ENCODE results near the gene SLC5A11.
A peak's percentile ranks its signal among the peaks of the same experiment; 100 is the strongest.
"Not testable (repeated sequence)": the region's sequence is repeated elsewhere in the genome, so short reads cannot be mapped to it uniquely, and the experiment has no call there.

The SLC5A11 gene

GRCh38 chr16:24863582-24864437 lies 18.0 kb downstream of the SLC5A11 start:
- DNase-seq, result no peak

GRCh38 chr16:24869033-24869432 lies 23.3 kb downstream of the SLC5A11 start:
- DNase-seq, result no peak

DNA sequence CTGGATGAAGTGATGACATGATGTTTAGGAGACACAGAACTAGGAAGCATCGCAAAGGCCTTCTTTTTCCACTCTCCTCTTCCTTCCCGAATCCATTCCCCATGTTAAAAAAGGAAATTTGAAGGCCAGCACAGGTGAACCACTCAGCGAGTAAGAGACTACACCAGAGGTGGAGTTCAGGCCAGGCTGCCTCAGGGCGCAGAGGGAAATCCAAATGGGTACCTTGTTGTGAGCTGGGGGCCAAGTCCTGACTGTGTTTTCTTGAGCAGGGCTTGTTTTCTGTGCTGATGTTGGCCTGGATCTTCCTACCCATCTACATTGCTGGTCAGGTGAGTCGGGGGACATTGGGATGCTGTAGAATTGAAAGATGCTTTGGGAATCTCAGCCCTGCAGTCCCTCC lies 26.1 kb downstream of the SLC5A11 start:
- DNase-seq, result no peak

DNA sequence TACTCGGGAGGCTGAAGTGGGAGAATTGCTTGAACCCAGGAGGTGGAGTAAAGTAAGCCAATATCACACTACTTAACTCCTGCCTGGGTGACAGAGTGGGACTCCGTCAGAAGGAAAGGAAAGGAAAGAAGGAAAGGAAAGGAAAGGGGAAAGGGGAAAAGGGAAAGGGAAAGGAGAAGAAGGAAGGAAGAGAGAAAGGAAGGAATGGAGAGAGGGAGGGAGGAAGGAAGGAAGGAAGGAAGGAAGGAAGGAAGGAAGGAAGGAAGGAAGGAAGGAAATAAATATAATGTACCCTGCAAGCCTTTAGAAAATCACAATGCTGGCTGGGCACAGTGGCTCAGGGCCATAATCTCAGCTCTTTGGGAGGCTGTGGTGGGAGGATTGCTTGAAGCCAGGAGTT lies 27.3 kb downstream of the SLC5A11 start:
- no peak for DNase-seq

GRCh38 chr16:24875466-24875865 lies 29.7 kb downstream of the SLC5A11 start:
- DNase-seq, result no peak

DNA sequence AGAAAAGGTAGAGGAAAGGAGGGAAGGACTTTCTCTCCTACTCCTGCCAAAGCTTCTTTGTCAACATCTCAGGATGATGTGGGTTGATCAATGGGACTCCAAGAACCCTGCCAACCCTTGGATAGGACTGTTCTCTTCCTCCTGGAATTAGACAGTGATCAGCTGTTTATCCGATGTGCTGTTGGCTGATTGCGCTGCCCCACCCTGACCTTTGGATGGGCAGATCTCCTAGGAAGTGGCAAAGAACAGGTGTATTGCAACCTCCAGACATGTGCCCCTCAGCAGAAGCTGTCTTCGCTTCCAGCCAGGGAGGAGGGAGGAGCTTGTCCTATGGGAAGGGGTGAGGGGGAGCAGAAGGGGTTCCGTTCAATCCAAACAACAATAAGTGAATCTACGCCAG lies 30.5 kb downstream of the SLC5A11 start:
- DNase-seq, result no peak

GRCh38 chr16:24879684-24880083 lies 33.9 kb downstream of the SLC5A11 start:
- no peak for DNase-seq

DNA sequence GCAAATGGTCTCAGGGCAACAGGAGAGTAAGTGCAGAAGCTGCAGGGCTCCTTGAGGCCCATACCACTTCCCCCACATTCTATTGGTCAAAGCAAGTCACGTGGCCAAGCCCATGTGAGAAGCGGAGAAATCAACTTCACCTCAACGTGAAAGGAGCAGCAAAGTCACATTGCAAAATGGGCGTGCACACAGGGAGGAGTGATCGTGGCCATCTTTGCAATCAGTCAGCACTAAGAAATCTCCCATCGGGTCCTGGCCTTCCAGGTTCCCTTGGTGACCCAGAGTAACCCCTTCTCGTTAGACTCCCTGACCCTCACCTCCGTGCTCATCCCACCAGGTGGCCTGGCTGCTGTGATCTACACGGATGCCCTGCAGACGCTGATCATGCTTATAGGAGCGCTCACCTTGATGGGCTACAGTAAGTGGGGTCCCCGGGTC lies 38.0 kb downstream of the SLC5A11 start:
- DNase-seq, result no peak

DNA sequence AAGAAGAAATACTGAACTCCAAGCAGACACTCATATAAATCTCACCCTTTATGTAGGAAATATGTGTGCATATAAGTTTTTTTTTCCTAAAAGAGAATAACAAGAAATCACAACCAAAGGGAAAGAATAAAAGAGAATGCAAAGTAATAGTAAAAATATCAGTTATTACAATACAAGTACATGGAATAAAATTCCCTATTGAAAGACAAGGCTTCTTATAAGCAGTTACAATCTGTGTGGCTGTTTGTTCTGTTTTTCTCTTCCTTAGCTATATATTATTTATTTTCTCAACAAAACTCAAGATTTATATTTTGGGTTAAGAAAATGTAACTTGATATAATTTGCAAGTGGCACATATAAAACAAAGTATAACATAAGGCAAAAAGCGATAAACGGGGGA lies 41.7 kb downstream of the SLC5A11 start:
- no peak for DNase-seq

GRCh38 chr16:24890746-24891145 lies 45.0 kb downstream of the SLC5A11 start:
- no peak for DNase-seq

DNA sequence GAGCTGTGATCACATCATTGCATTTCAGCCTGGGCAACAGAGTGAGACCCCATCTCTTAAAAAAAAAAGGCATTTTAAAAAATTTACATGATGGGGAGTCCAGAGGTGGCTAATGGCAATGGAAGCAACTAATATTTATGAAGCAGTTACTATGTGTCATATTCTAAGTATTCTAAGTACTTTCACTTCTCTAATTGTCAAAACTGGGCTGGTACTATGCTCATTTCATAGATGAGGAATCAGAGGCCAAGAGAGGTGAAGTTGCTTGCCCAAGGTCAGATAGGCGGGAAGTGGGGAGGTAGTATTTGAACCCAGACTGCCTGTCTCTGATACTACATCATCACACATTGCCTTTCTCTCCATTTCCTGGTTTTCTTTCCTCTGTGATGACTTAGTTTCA lies 50.7 kb downstream of the SLC5A11 start:
- DNase-seq, result no peak

- not testable (repeated sequence) for DNase-seq
Measured at GRCh38 chr16:24897522-24897921, 51.8 kb downstream of the SLC5A11 start.

- no peak for DNase-seq
Measured at GRCh38 chr16:24900230-24900629, 54.5 kb downstream of the SLC5A11 start.

- peak; percentile 22 for DNase-seq
Measured at GRCh38 chr16:24906199-24906808, 60.5 kb downstream of the SLC5A11 start.

DNA sequence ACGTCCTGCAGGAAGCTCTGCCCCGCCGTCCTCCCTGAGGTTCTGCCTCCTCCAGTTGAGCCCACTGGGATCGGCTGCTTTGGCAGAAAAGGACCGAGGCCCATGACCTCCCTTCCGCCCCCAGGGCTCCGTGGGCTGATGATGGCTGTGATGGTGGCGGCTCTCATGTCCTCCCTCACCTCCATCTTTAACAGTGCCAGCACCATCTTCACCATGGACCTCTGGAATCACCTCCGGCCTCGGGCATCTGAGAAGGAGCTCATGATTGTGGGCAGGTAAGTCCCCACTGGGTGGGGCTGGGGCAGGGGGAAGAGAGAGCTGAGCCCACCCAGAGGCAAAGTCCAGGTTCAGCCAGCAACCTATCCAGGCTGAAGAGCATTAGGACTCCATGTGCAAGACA lies 61.1 kb downstream of the SLC5A11 start:
- no peak for DNase-seq

GRCh38 chr16:24908716-24909115 lies 63.0 kb downstream of the SLC5A11 start:
- no peak for DNase-seq

DNA sequence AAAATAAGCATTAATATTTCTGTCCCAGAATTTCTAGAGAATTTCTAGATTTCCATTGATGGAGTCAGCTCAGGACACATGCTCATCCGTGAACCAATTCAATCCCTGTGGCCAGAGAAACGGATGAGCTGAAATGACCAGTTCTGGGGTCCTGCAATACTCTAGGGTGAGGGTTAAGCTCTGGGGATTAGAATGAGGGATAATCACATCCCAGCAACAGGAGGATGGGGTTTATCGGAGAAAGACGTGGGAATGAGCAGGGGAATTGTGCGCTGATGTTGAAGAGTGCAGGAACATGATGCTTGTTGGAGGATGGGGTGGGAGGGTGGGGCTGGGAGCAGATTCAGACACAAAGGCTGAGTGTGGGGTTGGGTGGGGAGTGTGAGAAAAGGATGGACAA lies 64.1 kb downstream of the SLC5A11 start:
- no peak for DNase-seq

GRCh38 chr16:24915019-24915418 lies 69.3 kb downstream of the SLC5A11 start:
- DNase-seq, result no peak

DNA sequence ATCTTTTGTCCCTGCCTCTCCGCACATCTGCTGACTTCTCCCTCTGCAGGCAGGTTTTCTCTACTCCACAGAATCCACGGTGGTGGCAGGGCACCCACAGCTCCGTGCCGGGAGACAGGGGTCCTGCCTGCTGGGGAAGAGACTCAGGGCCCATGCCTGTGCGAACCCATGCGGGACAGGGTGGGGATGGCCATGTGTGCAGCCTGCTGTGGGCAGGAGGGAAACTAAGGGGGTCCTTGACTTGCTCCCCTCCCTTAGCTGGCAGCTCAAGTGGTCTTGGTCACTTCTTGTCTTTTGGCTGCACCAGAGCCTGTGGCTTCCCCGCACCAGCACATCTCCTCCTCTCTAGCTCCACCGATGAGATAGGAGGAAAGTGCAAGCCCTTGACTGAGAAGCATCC lies 69.8 kb downstream of the SLC5A11 start:
- DNase-seq, result no peak

DNA sequence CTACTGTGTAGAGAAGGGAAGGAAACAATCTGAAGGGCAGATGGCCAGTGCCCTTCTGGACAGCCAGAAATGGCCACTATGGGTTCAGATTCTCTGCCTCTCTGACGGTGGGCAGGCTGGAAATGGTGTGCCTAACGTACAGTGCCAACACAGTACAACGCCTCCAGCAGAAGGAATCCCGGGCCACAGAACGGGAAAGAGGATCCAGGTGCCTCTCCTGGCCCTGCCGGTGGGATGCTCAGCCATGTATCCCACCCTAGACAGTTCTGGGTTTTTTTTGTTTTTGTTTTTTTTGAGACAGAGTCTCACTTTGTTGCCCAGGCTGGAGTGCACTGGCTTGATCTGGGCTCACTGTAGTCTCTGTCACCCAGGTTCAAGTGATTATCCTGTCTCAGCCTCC lies 71.5 kb downstream of the SLC5A11 start:
- DNase-seq, result no peak

DNA sequence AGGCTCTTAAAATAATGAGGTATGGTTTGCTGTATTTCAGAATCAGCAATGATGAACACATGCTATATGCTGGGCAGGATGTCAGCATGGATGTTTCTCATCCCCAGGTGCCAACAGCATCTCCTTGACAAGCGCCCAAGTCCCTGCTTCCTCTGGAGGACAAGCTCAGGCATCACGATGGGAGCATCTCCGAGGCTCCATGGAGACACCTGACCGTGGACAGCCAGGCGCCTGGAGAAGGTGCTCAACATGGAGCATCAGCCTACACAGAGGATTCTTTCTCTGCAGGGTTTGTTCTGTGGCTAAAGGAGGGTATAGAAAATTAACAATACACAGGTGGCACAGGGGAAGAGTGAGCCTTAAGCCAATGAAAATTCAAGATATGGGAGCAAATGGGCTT lies 72.1 kb downstream of the SLC5A11 start:
- no peak for DNase-seq

DNA sequence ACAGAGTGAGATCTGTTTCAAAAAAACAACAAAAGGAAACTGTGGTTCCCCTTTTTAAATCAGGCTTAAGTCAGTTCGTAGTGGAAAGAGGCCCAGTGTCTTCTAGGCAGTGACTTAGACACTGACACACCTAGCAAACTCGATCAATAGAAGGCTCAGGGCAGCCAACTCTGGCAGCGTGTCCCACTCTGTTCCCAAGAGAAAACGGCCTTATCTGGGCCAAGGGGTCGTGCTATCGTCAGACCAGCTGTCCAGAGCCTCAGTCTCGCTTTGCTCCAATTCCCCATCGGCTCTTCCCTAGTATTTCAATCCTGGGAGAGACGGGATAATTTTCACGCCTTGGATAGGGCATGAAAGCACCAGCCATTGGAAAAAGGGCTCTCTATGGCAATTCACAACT lies 72.9 kb downstream of the SLC5A11 start:
- DNase-seq, result no peak

DNA sequence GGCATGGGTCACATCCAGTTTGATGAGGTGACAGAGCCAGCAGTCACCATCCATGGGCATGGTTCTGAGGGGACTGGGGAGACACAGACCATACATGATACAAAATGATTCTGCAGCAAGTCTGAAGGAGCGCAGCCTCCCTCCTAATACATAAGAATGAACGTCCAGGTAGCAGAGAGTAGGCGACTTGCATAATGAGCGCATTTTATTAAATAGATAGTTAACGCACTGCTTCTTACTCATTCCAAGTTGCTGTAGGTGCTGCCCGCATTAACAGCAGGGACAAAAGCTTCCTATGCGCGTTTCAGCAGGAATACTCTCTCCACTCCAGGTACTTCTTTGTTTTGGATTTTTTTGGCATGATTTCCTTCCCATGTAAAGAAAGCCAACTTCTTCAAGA lies 73.8 kb downstream of the SLC5A11 start:
- DNase-seq, result no peak

GRCh38 chr16:24920568-24920967 lies 74.8 kb downstream of the SLC5A11 start:
- no peak for DNase-seq

DNA sequence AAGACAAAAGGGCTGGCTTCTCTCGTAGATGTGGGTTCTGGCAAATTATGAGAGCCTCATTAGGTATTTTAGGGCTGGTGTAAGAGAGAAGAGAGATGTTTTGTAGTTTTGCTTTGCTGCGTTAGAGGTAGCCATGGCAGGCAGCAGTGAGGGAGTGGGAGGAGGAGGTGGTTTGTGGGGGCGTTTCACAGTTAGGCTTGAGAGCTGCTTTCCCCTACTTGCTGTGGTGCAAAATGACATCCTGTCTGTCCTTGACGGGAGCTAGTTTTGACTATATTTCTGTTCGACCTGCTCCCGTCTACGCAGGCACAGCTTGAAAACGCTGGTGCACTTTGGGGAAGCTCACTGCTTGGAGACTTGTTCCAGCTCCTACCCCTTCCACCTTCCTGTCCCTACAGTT lies 75.5 kb downstream of the SLC5A11 start:
- no peak for DNase-seq

Data from HCEC 1CT (cell line).